SU-DHL-6 (cell line): ENCODE data around the gene AATF.

Source experiments
- H2AFZ ChIP-seq: fragments of 200-600 bp; sonication (generic); 2 replicates; pipeline ENCODE4 v1.6.1; 2014; ENCODE audit warnings: low read depth, mild to moderate bottlenecking, moderate library complexity, mixed read lengths, antibody characterized with exemption, low read length; ENCODE audit not compliant: severe bottlenecking
- H3F3A ChIP-seq: fragments of 200-600 bp; shearing (Covaris generic); 2 replicates; pipeline ENCODE4 v1.6.0; 2016; ENCODE audit warnings: antibody characterized with exemption, mild to moderate bottlenecking; ENCODE audit not compliant: insufficient read depth
- H3K27ac ChIP-seq: fragments of 200-600 bp; sonication (generic); 2 replicates; pipeline ENCODE4 v1.5.1; 2016; ENCODE audit warnings: low read depth, mild to moderate bottlenecking, low read length, moderate library complexity, mixed read lengths
- H3K27me3 ChIP-seq: fragments of 200-600 bp; sonication (generic), shearing (Covaris generic); 2 replicates; pipeline ENCODE4 v1.6.0; 2014; ENCODE audit warnings: mild to moderate bottlenecking, low read length
- H3K36me3 ChIP-seq: fragments of 200-600 bp; sonication (generic); 2 replicates; pipeline ENCODE4 v1.6.1; 2014; ENCODE audit warnings: mild to moderate bottlenecking, low read length, mixed read lengths
- H3K4me2 ChIP-seq: fragments of 300-600, 200-600 bp; shearing (Covaris generic), sonication (generic); 2 replicates; pipeline ENCODE4 v1.6.0; 2014; ENCODE audit warnings: low read length, low read depth, mild to moderate bottlenecking; ENCODE audit not compliant: poor library complexity, severe bottlenecking
- H3K4me3 ChIP-seq: fragments of 200-600 bp; sonication (generic); 2 replicates; pipeline ENCODE4 v1.5.1; 2014; ENCODE audit warnings: antibody characterized with exemption, low read length, mild to moderate bottlenecking, mixed read lengths; ENCODE audit not compliant: insufficient read depth, poor library complexity, severe bottlenecking
- H3K79me2 ChIP-seq: fragments of 200-600 bp; sonication (generic); 2 replicates; pipeline ENCODE4 v1.6.1; 2014; ENCODE audit warnings: mild to moderate bottlenecking, low read length, moderate library complexity; ENCODE audit not compliant: insufficient read depth
- H3K9ac ChIP-seq: fragments of 200-600 bp; sonication (generic); 2 replicates; pipeline ENCODE4 v1.7.0; 2014; ENCODE audit warnings: mild to moderate bottlenecking, low read length
- H3K9me2 ChIP-seq: fragments of 200-600 bp; sonication (generic); replicated peaks from 2 replicates; pipeline ENCODE4 v1.6.1; 2014; ENCODE audit warnings: low read length; ENCODE audit not compliant: insufficient read depth
- H3K9me3 ChIP-seq: fragments of 200-600 bp; sonication (generic); 2 replicates; pipeline ENCODE4 v1.6.1; 2014; ENCODE audit warnings: low read length, mixed read lengths; ENCODE audit not compliant: insufficient read depth
- H4K20me1 ChIP-seq: fragments of 200-600 bp; sonication (generic); 2 replicates; pipeline ENCODE4 v1.6.1; 2014; ENCODE audit warnings: low read depth, mild to moderate bottlenecking, antibody characterized with exemption, low read length, moderate library complexity, mixed read lengths
- EZH2phosphoT487 ChIP-seq: fragments of 200-600 bp; sonication (generic), shearing (Covaris generic); conservative IDR thresholded peaks from 2 replicates; pipeline ENCODE4 v1.6.1; 2018; ENCODE audit warnings: mild to moderate bottlenecking, antibody characterized with exemption, low read length, moderate library complexity, mixed read lengths
- TF ChIP-seq, protein P1 (sequence below): fragments of 200-600 bp; sonication (generic); IDR thresholded peaks from one replicate; pipeline ENCODE4 v1.5.1; 2017; ENCODE audit warnings: antibody characterized with exemption, mild to moderate bottlenecking, low read length, moderate library complexity; ENCODE audit not compliant: insufficient read depth, poor library complexity, severe bottlenecking

Gene AATF

DNA sequence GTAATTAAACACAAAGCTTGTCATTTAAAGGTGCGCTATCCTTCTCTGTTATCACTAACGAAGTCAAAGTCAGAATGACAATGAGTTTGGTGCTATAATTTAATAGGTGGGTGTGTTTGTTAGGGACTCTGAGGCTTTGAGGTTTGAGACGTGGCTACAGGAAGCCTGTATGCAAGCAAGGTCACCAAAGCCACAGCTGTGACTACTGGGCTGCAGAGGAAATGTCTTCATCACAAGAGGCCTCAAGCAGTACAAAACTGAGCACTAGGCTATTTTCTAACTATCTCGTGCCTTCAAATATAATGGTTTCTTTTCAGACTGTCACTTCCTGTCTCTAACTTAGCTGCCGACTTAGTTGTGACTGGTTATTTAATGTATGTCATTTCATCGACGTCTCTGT lies 141.2 kb downstream of the AATF start:
- Histone ChIP-seq H2AFZ (no peak overlapping the region), H3K79me2 (no peaks in the 10 kb centered on the region), H3K9me2 (no peaks in the 10 kb centered on the region), H3K27ac (no peak overlapping the region), H3K4me3 (no peak overlapping the region), H3K9me3 (no peaks in the 10 kb centered on the region), H3F3A (no peaks in the 10 kb centered on the region), H3K27me3 (no peaks in the 10 kb centered on the region), H3K36me3 (peaks cover 8% of the 10 kb centered on the region; the same call in 1 of the 2 replicates), H3K4me2 (no peak overlapping the region), H4K20me1 (no peaks in the 10 kb centered on the region), H3K9ac (no peak overlapping the region)
- no peak for TF ChIP-seq EZH2phosphoT487
- TF ChIP-seq, protein P1, sequence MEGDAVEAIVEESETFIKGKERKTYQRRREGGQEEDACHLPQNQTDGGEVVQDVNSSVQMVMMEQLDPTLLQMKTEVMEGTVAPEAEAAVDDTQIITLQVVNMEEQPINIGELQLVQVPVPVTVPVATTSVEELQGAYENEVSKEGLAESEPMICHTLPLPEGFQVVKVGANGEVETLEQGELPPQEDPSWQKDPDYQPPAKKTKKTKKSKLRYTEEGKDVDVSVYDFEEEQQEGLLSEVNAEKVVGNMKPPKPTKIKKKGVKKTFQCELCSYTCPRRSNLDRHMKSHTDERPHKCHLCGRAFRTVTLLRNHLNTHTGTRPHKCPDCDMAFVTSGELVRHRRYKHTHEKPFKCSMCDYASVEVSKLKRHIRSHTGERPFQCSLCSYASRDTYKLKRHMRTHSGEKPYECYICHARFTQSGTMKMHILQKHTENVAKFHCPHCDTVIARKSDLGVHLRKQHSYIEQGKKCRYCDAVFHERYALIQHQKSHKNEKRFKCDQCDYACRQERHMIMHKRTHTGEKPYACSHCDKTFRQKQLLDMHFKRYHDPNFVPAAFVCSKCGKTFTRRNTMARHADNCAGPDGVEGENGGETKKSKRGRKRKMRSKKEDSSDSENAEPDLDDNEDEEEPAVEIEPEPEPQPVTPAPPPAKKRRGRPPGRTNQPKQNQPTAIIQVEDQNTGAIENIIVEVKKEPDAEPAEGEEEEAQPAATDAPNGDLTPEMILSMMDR = no peak

- no peaks in the 10 kb centered on the region for H3K9me2 ChIP-seq
- H3K9ac ChIP-seq = no peak overlapping the region
- no peaks in the 10 kb centered on the region for H4K20me1 ChIP-seq
- H3K4me3 ChIP-seq = no peak overlapping the region
- H3K4me2 ChIP-seq = no peak overlapping the region
- no peaks in the 10 kb centered on the region for H3K79me2 ChIP-seq
- H3F3A ChIP-seq = no peaks in the 10 kb centered on the region
- no peaks in the 10 kb centered on the region for H3K27me3 ChIP-seq
- TF ChIP-seq, protein P1 = no peak
- no peak for TF ChIP-seq EZH2phosphoT487
- no peak overlapping the region for H3K27ac ChIP-seq
- no peak overlapping the region for H2AFZ ChIP-seq
- H3K9me3 ChIP-seq = no peaks in the 10 kb centered on the region
- H3K36me3 ChIP-seq = peaks cover 8% of the 10 kb centered on the region; the same call in 1 of the 2 replicates
These were observed 142.2 kb downstream of the AATF start for GRCh38 chr17:37090941-37091340.

GRCh38 chr17:37092071-37092470 lies 143.3 kb downstream of the AATF start:
- no peak overlapping the region for H3K4me2 ChIP-seq
- H3K9ac ChIP-seq = no peak overlapping the region
- H3K9me3 ChIP-seq = no peaks in the 10 kb centered on the region
- H3K27me3 ChIP-seq = no peaks in the 10 kb centered on the region
- H3F3A ChIP-seq = no peaks in the 10 kb centered on the region
- H3K36me3 ChIP-seq = peaks cover 11% of the 10 kb centered on the region; the same call in 1 of the 2 replicates
- no peaks in the 10 kb centered on the region for H3K79me2 ChIP-seq
- no peaks in the 10 kb centered on the region for H3K9me2 ChIP-seq
- H3K27ac ChIP-seq = no peak overlapping the region
- H2AFZ ChIP-seq = no peak overlapping the region
- no peaks in the 10 kb centered on the region for H4K20me1 ChIP-seq
- TF ChIP-seq EZH2phosphoT487 = no peak
- TF ChIP-seq, protein P1 = no peak
- no peak overlapping the region for H3K4me3 ChIP-seq
